Endothelial cell (in vitro differentiated cells): ENCODE results near the gene P4HA2. TPM values are rescaled to one million over a fixed set of nuclear protein-coding genes. Genes with fewer than 3 reads are reported as not detected.
A peak's percentile ranks its signal among the peaks of the same experiment; 100 is the strongest.

Experiments used
- DNase-seq: peaks from one replicate; pipeline ENCODE4 v3.0.0; 2021; ENCODE audit warnings: low spot score
- H3K27ac Mint-ChIP-seq: one replicate; pipeline ENCODE4 v1.8.0; 2021; ENCODE audit warnings: mixed read lengths, inconsistent platforms; ENCODE audit not compliant: unreplicated experiment
- H3K27me3 Mint-ChIP-seq: one replicate; pipeline ENCODE4 v1.8.0; 2021; ENCODE audit warnings: mild to moderate bottlenecking, moderate library complexity, mixed read lengths, inconsistent platforms; ENCODE audit not compliant: unreplicated experiment
- H3K36me3 Mint-ChIP-seq: one replicate; pipeline ENCODE4 v1.8.0; 2021; ENCODE audit warnings: mild to moderate bottlenecking, low read depth, mixed read lengths, inconsistent platforms; ENCODE audit not compliant: unreplicated experiment
- H3K4me1 Mint-ChIP-seq: one replicate; pipeline ENCODE4 v1.8.0; 2021; ENCODE audit warnings: mild to moderate bottlenecking, mixed read lengths, inconsistent platforms; ENCODE audit not compliant: unreplicated experiment
- H3K4me3 Mint-ChIP-seq: one replicate; pipeline ENCODE4 v1.8.0; 2021; ENCODE audit warnings: mild to moderate bottlenecking, mixed read lengths, inconsistent platforms; ENCODE audit not compliant: unreplicated experiment
- H3K9me3 Mint-ChIP-seq: one replicate; pipeline ENCODE4 v1.8.0; 2021; ENCODE audit warnings: mixed read lengths, inconsistent platforms; ENCODE audit not compliant: unreplicated experiment
- CTCF ChIP-seq: fragments of 200-600 bp; sonication (generic); IDR thresholded peaks from one replicate; pipeline ENCODE4 v1.5.0; 2021; ENCODE audit warnings: antibody characterized with exemption; ENCODE audit not compliant: unreplicated experiment
- total RNA-seq: library from RNA; stranded (reverse); fragmentation: NEBNext Ultra II Directional; extraction: Animal tissue kit (Norgen Biotek cat#: 25700); gene quantifications from one replicate; pipeline ENCODE4 v1.2.1, GENCODE V29; 2021; ENCODE audit not compliant: unreplicated experiment

P4HA2 gene
- total RNA-seq, 1 donor from 2014 or later: 9.9 TPM

GRCh38 chr5:132227235-132227484 is 493 bp downstream of the P4HA2 start:
- Mint-ChIP-seq H3K27me3 (peaks cover 13% of the 10 kb centered on the region), H3K27ac (peak overlapping the region; percentile 43), H3K4me1 (peaks cover 26% of the 10 kb centered on the region), H3K36me3 (peaks cover 9% of the 10 kb centered on the region), H3K4me3 (peak overlapping the region; percentile 80), H3K9me3 (no peaks in the 10 kb centered on the region)
- TF ChIP-seq CTCF: no peak
- DNase-seq: no peak

GRCh38 chr5:132226516-132227234 is 978 bp downstream of the P4HA2 start:
- no peak for DNase-seq
- Mint-ChIP-seq H3K9me3 (no peaks in the 10 kb centered on the region), H3K27ac (peak overlapping the region; percentile 43), H3K27me3 (peaks cover 13% of the 10 kb centered on the region), H3K4me1 (peaks cover 23% of the 10 kb centered on the region), H3K36me3 (peaks cover 9% of the 10 kb centered on the region), H3K4me3 (peak overlapping the region; percentile 80)
- TF ChIP-seq CTCF: no peak

- Mint-ChIP-seq H3K36me3 (peaks cover 9% of the 10 kb centered on the region), H3K4me1 (peaks cover 13% of the 10 kb centered on the region), H3K27ac (no peak overlapping the region), H3K4me3 (no peak overlapping the region), H3K9me3 (no peaks in the 10 kb centered on the region), H3K27me3 (peaks cover 13% of the 10 kb centered on the region)
- no peak for TF ChIP-seq CTCF
- no peak for DNase-seq
Observed at GRCh38 chr5:132225165-132226032, 2.3 kb downstream of the P4HA2 start.

- DNase-seq: no peak
- Mint-ChIP-seq H3K27ac (no peak overlapping the region), H3K27me3 (peaks cover 11% of the 10 kb centered on the region), H3K36me3 (peaks cover 9% of the 10 kb centered on the region), H3K4me1 (peaks cover 12% of the 10 kb centered on the region), H3K4me3 (no peak overlapping the region), H3K9me3 (no peaks in the 10 kb centered on the region)
- no peak for TF ChIP-seq CTCF
Observed at GRCh38 chr5:132224716-132225115, 2.9 kb downstream of the P4HA2 start.

- Mint-ChIP-seq H3K27me3 (peaks cover 4% of the 10 kb centered on the region), H3K36me3 (peaks cover under 1% of the 10 kb centered on the region), H3K4me3 (no peak overlapping the region), H3K4me1 (peaks cover 4% of the 10 kb centered on the region), H3K9me3 (no peaks in the 10 kb centered on the region), H3K27ac (no peak overlapping the region)
- no peak for TF ChIP-seq CTCF
- DNase-seq: no peak
Observed at GRCh38 chr5:132223861-132224260, 3.8 kb downstream of the P4HA2 start.
